SK-N-SH (cell line): ENCODE measurements around the gene SETD3.

Experiments
- CHD2 ChIP-seq: fragments of 150-350 bp; IDR thresholded peaks from 2 replicates; pipeline ENCODE4 v1.6.1; 2018; ENCODE audit warnings: low read length; ENCODE audit not compliant: partially characterized antibody
- GABPA ChIP-seq: IDR thresholded peaks from 2 replicates; pipeline ENCODE4 v1.4.0; 2012; ENCODE audit warnings: low read depth, mild to moderate bottlenecking
- JUND ChIP-seq: IDR thresholded peaks from 2 replicates; pipeline ENCODE4 v1.4.0; 2012
- RFX5 ChIP-seq: IDR thresholded peaks from 2 replicates; pipeline ENCODE4 v1.6.1; 2012; ENCODE audit warnings: mild to moderate bottlenecking, improper control_type of control experiment, low read length
- SIN3A ChIP-seq: IDR thresholded peaks from 2 replicates; pipeline ENCODE4 v1.6.1; 2012; ENCODE audit warnings: low read depth, mild to moderate bottlenecking, low read length, moderate library complexity, borderline replicate concordance
- USF1 ChIP-seq: IDR thresholded peaks from 2 replicates; pipeline ENCODE4 v1.4.0; 2012; ENCODE audit warnings: low read depth, borderline replicate concordance
- YY1 ChIP-seq: IDR thresholded peaks from 2 replicates; pipeline ENCODE4 v1.4.0; 2012; ENCODE audit warnings: low read depth, mild to moderate bottlenecking
- TF ChIP-seq, protein P1 (sequence below): fragments of 200-600 bp; sonication (generic); IDR thresholded peaks from 2 replicates; pipeline ENCODE4 v1.6.1; 2017; ENCODE audit warnings: antibody characterized with exemption, mild to moderate bottlenecking, moderate library complexity
- TF ChIP-seq, protein P2 (sequence below): IDR thresholded peaks from 2 replicates; pipeline ENCODE4 v1.4.0; 2012; ENCODE audit warnings: low read depth, borderline replicate concordance

DNA sequence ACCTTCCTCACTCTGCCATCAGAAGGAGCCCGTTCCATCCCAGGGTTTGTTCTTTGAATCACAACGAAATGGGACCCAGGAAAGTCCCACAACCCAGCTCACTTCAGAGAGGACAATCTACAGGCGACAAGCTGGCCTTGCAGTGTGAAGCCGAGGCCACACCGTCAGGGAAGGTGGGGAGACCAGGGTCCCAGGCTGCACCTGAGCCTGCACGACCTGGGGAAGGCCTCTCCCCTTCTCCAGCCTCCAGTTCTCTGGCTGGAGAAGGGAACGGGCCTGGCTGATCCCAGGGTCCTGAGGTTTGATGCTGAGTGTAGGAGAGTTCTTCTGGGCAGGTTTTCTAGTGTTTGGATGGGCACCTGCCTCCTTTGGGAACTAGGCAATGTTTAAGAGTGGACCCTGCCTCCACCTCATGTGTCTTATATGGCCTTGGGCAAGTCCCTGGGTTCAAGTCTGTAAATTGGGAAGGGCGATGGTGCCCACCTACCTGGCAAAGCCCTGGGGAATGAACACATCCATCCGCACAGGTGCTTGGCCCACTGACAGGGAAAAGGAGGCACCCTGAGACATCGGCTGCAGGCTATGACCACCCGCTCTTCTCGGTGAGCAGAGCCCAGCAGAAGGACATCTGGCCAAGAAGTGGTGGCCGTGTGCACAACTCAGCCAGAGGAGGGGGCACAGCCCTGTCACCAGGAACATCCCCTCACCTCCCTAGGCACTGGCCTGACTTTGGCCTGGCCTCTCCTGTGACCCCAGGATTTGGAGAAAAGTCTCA, 130.8 kb downstream of the SETD3 start:
- TF ChIP-seq, protein P1, sequence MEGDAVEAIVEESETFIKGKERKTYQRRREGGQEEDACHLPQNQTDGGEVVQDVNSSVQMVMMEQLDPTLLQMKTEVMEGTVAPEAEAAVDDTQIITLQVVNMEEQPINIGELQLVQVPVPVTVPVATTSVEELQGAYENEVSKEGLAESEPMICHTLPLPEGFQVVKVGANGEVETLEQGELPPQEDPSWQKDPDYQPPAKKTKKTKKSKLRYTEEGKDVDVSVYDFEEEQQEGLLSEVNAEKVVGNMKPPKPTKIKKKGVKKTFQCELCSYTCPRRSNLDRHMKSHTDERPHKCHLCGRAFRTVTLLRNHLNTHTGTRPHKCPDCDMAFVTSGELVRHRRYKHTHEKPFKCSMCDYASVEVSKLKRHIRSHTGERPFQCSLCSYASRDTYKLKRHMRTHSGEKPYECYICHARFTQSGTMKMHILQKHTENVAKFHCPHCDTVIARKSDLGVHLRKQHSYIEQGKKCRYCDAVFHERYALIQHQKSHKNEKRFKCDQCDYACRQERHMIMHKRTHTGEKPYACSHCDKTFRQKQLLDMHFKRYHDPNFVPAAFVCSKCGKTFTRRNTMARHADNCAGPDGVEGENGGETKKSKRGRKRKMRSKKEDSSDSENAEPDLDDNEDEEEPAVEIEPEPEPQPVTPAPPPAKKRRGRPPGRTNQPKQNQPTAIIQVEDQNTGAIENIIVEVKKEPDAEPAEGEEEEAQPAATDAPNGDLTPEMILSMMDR = no peak
- no peak for TF ChIP-seq SIN3A
- TF ChIP-seq YY1 = no peak
- TF ChIP-seq CHD2 = no peak
- TF ChIP-seq GABPA = no peak
- TF ChIP-seq USF1 = no peak
- TF ChIP-seq JUND = no peak
- TF ChIP-seq, protein P2, sequence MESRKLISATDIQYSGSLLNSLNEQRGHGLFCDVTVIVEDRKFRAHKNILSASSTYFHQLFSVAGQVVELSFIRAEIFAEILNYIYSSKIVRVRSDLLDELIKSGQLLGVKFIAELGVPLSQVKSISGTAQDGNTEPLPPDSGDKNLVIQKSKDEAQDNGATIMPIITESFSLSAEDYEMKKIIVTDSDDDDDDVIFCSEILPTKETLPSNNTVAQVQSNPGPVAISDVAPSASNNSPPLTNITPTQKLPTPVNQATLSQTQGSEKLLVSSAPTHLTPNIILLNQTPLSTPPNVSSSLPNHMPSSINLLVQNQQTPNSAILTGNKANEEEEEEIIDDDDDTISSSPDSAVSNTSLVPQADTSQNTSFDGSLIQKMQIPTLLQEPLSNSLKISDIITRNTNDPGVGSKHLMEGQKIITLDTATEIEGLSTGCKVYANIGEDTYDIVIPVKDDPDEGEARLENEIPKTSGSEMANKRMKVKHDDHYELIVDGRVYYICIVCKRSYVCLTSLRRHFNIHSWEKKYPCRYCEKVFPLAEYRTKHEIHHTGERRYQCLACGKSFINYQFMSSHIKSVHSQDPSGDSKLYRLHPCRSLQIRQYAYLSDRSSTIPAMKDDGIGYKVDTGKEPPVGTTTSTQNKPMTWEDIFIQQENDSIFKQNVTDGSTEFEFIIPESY = no peak
- no peak for TF ChIP-seq RFX5
